ENCODE measurements around the gene SH3RF2.
"Not testable (repeated sequence)": the region's sequence is repeated elsewhere in the genome, so short reads cannot be mapped to it uniquely, and the experiment has no call there.

The SH3RF2 gene

GRCh38 chr5:145936401-145937131 lies at the start of gene SH3RF2:
Gene SH3RF2, plus strand, starts transcription at chr5:145936578. Its CDS starts 1,351 bp downstream, at chr5:145937929.
- DNase-seq, result no peak

- DNase-seq, result peak in 1 of 2 experiments; percentile 5
Observed at GRCh38 chr5:145887217-145887616, 49.2 kb upstream of the SH3RF2 start.

GRCh38 chr5:145887976-145888574 lies 48.3 kb upstream of the SH3RF2 start:
- DNase-seq, result peak in 1 of 2 experiments; percentile 48

GRCh38 chr5:145889611-145890010 lies 46.8 kb upstream of the SH3RF2 start:
- DNase-seq, result no peak

GRCh38 chr5:145891378-145891777 lies 45.0 kb upstream of the SH3RF2 start:
- DNase-seq, result not testable (repeated sequence)

GRCh38 chr5:145898171-145898570 lies 38.2 kb upstream of the SH3RF2 start:
- DNase-seq, result peak in 1 of 2 experiments; percentile 50

GRCh38 chr5:145902421-145902820 lies 34.0 kb upstream of the SH3RF2 start:
- DNase-seq, result no peak

- no peak for DNase-seq
Observed at GRCh38 chr5:145903113-145903512, 33.3 kb upstream of the SH3RF2 start.

- DNase-seq, result no peak
Observed at GRCh38 chr5:145903867-145904266, 32.5 kb upstream of the SH3RF2 start.

GRCh38 chr5:145904743-145905142 lies 31.6 kb upstream of the SH3RF2 start:
- DNase-seq, result no peak

- no peak for DNase-seq
Observed at GRCh38 chr5:145906401-145906800, 30.0 kb upstream of the SH3RF2 start.

GRCh38 chr5:145908206-145908960 lies 28.0 kb upstream of the SH3RF2 start:
- no peak for DNase-seq

GRCh38 chr5:145911164-145911563 lies 25.2 kb upstream of the SH3RF2 start:
- DNase-seq, result no peak

GRCh38 chr5:145912019-145912418 lies 24.4 kb upstream of the SH3RF2 start:
- no peak for DNase-seq

- DNase-seq, result no peak
Observed at GRCh38 chr5:145912594-145912993, 23.8 kb upstream of the SH3RF2 start.

- no peak for DNase-seq
Observed at GRCh38 chr5:145913701-145914100, 22.7 kb upstream of the SH3RF2 start.

GRCh38 chr5:145915970-145916638 lies 20.3 kb upstream of the SH3RF2 start:
- no peak for DNase-seq

GRCh38 chr5:145917288-145917687 lies 19.1 kb upstream of the SH3RF2 start:
- no peak for DNase-seq

- DNase-seq, result no peak
Observed at GRCh38 chr5:145918397-145918796, 18.0 kb upstream of the SH3RF2 start.

GRCh38 chr5:145919413-145919812 lies 17.0 kb upstream of the SH3RF2 start:
- no peak for DNase-seq

- DNase-seq, result no peak
Observed at GRCh38 chr5:145920542-145921210, 15.7 kb upstream of the SH3RF2 start.

- DNase-seq, result no peak
Observed at GRCh38 chr5:145921211-145921610, 15.2 kb upstream of the SH3RF2 start.

- DNase-seq, result no peak
Observed at GRCh38 chr5:145922059-145922458, 14.3 kb upstream of the SH3RF2 start.

All from NCI-H446 (cell line).